HEK293 (cell line): ENCODE measurements around the gene EEF1AKMT3.
A peak's percentile ranks its signal among the peaks of the same experiment; 100 is the strongest.

Source experiments
- CTCF ChIA-PET: fragments of 350-600 bp; formaldehyde crosslinking; extraction: SDS; loops from one replicate; lab custom pipeline; 2021; ENCODE audit warnings: antibody characterized with exemption; lab: Yijun Ruan, JAX
- POLR2A ChIA-PET: fragments of 300-600 bp; formaldehyde crosslinking; extraction: SDS; loops from one replicate; lab custom pipeline; 2020; ENCODE audit warnings: antibody characterized with exemption, inconsistent platforms; lab: Yijun Ruan, JAX
- H3K27ac ChIP-seq: fragments of 200-500 bp; sonication (Bioruptor generic); 2 replicates; pipeline ENCODE4 v1.5.1; 2014; ENCODE audit warnings: low read depth, low read length, control low read depth, inconsistent platforms; ENCODE audit errors: extremely low read depth
- H3K36me3 ChIP-seq, 2 experiments: fragments of 200-500 bp in 1 of 2; sonication (Bioruptor generic) in 1 of 2; 1 replicate in 1 of 2; 2 replicates in 1 of 2; pipeline ENCODE4 v1.5.1; 2014 to 2017; ENCODE audit warnings: inconsistent platforms in 2 of 2, low read length in 2 of 2; ENCODE audit not compliant: control insufficient read depth in 2 of 2, insufficient read depth in 1 of 2
- H3K4me1 ChIP-seq: fragments of 200-500 bp; sonication (Bioruptor generic); 2 replicates; pipeline ENCODE4 v1.5.1; 2014; ENCODE audit warnings: mild to moderate bottlenecking, low read length, inconsistent platforms; ENCODE audit not compliant: control insufficient read depth, insufficient read depth
- H3K4me3 ChIP-seq: 2 replicates; pipeline ENCODE4 v1.5.1; 2011; ENCODE audit warnings: low read depth, mild to moderate bottlenecking, control low read depth, low read length, moderate library complexity
- H3K9me3 ChIP-seq: fragments of 200-500 bp; sonication (Bioruptor generic); 2 replicates; pipeline ENCODE4 v1.5.1; 2014; ENCODE audit warnings: low read depth, low read length, inconsistent platforms; ENCODE audit not compliant: control insufficient read depth, insufficient read depth
- GFI1B ChIP-seq: fragments of 450-650 bp; formaldehyde crosslinking; IDR thresholded peaks from 2 replicates; pipeline ENCODE4 v1.5.1; 2016; ENCODE audit warnings: missing biosample characterization, missing genetic modification characterization
- KLF7 ChIP-seq: fragments of 450-650 bp; formaldehyde crosslinking; IDR thresholded peaks from 2 replicates; pipeline ENCODE4 v1.5.1; 2016; ENCODE audit warnings: missing biosample characterization, missing genetic modification characterization, borderline replicate concordance
- MEIS1 ChIP-seq: sonication (generic); formaldehyde crosslinking; IDR thresholded peaks from 2 replicates; pipeline ENCODE4 v1.8.1; 2022; ENCODE audit warnings: missing genetic modification reagents, mild to moderate bottlenecking, borderline replicate concordance
- ZBTB20 ChIP-seq: fragments of 450-650 bp; formaldehyde crosslinking; IDR thresholded peaks from 2 replicates; pipeline ENCODE4 v1.5.1; 2016; ENCODE audit warnings: missing biosample characterization, missing genetic modification characterization
- ZBTB48 ChIP-seq: fragments of 450-650 bp; formaldehyde crosslinking; IDR thresholded peaks from 2 replicates; pipeline ENCODE4 v1.5.1; 2016; ENCODE audit warnings: missing biosample characterization, missing genetic modification characterization
- ZBTB6 ChIP-seq: fragments of 450-650 bp; formaldehyde crosslinking; IDR thresholded peaks from 2 replicates; pipeline ENCODE4 v1.5.1; 2017; ENCODE audit warnings: missing biosample characterization, missing genetic modification characterization
- ZEB2 ChIP-seq: fragments of 450-650 bp; formaldehyde crosslinking; IDR thresholded peaks from 2 replicates; pipeline ENCODE4 v1.5.1; 2016; ENCODE audit warnings: missing biosample characterization, missing genetic modification characterization
- ZFHX2 ChIP-seq: fragments of 450-650 bp; formaldehyde crosslinking; conservative IDR thresholded peaks from 2 replicates; pipeline ENCODE4 v1.5.1; 2016; ENCODE audit warnings: missing biosample characterization, missing genetic modification characterization
- ZFP37 ChIP-seq: fragments of 450-650 bp; formaldehyde crosslinking; IDR thresholded peaks from 2 replicates; pipeline ENCODE4 v1.5.1; 2016; ENCODE audit warnings: missing biosample characterization, missing genetic modification characterization
- ZNF24 ChIP-seq: fragments of 450-650 bp; formaldehyde crosslinking; IDR thresholded peaks from 2 replicates; pipeline ENCODE4 v1.5.1; 2016; ENCODE audit warnings: missing biosample characterization, missing genetic modification characterization
- ZNF280D ChIP-seq: fragments of 450-650 bp; formaldehyde crosslinking; IDR thresholded peaks from 2 replicates; pipeline ENCODE4 v1.5.1; 2016; ENCODE audit warnings: missing biosample characterization, missing genetic modification characterization
- ZNF341 ChIP-seq: fragments of 450-650 bp; formaldehyde crosslinking; IDR thresholded peaks from 2 replicates; pipeline ENCODE4; 2016; ENCODE audit warnings: low read depth, missing biosample characterization, missing genetic modification characterization
- ZNF404 ChIP-seq: fragments of 450-650 bp; formaldehyde crosslinking; IDR thresholded peaks from 2 replicates; pipeline ENCODE4 v1.5.1; 2017; ENCODE audit warnings: missing biosample characterization, missing genetic modification characterization
- ZNF510 ChIP-seq: fragments of 450-650 bp; formaldehyde crosslinking; IDR thresholded peaks from 2 replicates; pipeline ENCODE4 v1.5.1; 2018; ENCODE audit warnings: mild to moderate bottlenecking, missing genetic modification characterization, missing biosample characterization; ENCODE audit not compliant: insufficient replicate concordance
- ZNF530 ChIP-seq: fragments of 450-650 bp; formaldehyde crosslinking; IDR thresholded peaks from 2 replicates; pipeline ENCODE4 v1.5.1; 2016; ENCODE audit warnings: low read depth, missing biosample characterization, missing genetic modification characterization
- ZNF549 ChIP-seq: fragments of 450-650 bp; IDR thresholded peaks from 2 replicates; pipeline ENCODE4 v1.5.1; 2018; ENCODE audit warnings: missing biosample characterization, missing genetic modification characterization, mild to moderate bottlenecking, inconsistent platforms, moderate library complexity
- ZNF626 ChIP-seq: fragments of 450-650 bp; sonication (Bioruptor Pico); formaldehyde crosslinking; IDR thresholded peaks from 2 replicates; pipeline ENCODE4 v1.5.1; 2018; ENCODE audit warnings: missing biosample characterization, missing genetic modification characterization, inconsistent platforms
- ZNF701 ChIP-seq: fragments of 450-650 bp; formaldehyde crosslinking; IDR thresholded peaks from 2 replicates; pipeline ENCODE4 v1.5.1; 2016; ENCODE audit warnings: missing biosample characterization, missing genetic modification characterization
- TF ChIP-seq, protein P1 (sequence below): fragments of 450-650 bp; formaldehyde crosslinking; IDR thresholded peaks from 2 replicates; pipeline ENCODE4 v1.5.1; 2016; ENCODE audit warnings: missing biosample characterization, missing genetic modification characterization
- TF ChIP-seq, protein P2 (sequence below): fragments of 450-650 bp; formaldehyde crosslinking; IDR thresholded peaks from 2 replicates; pipeline ENCODE4 v1.5.1; 2016; ENCODE audit warnings: missing biosample characterization, missing genetic modification characterization, borderline replicate concordance
- TF ChIP-seq, protein P3 (sequence below): fragments of 450-650 bp; formaldehyde crosslinking; IDR thresholded peaks from 2 replicates; pipeline ENCODE4 v1.5.1; 2016; ENCODE audit warnings: missing biosample characterization, missing genetic modification characterization

EEF1AKMT3 gene

GRCh38 chr12:57752668-57753000 lies 19.8 kb upstream of the EEF1AKMT3 start (continued):
- TF ChIP-seq ZNF280D (tag by site-specific recombination) (no peak), MEIS1 (CRISPR knock-in tag) (no peak), ZFHX2 (tag by site-specific recombination) (no peak), ZFP37 (no peak), ZNF626 (no peak), ZNF701 (tag by site-specific recombination) (no peak), ZNF530 (tag by site-specific recombination) (no peak), GFI1B (no peak), ZNF24 (tag by site-specific recombination) (peak; percentile 3; the same call in 1 of the 2 replicates)
- TF ChIP-seq, protein P1, sequence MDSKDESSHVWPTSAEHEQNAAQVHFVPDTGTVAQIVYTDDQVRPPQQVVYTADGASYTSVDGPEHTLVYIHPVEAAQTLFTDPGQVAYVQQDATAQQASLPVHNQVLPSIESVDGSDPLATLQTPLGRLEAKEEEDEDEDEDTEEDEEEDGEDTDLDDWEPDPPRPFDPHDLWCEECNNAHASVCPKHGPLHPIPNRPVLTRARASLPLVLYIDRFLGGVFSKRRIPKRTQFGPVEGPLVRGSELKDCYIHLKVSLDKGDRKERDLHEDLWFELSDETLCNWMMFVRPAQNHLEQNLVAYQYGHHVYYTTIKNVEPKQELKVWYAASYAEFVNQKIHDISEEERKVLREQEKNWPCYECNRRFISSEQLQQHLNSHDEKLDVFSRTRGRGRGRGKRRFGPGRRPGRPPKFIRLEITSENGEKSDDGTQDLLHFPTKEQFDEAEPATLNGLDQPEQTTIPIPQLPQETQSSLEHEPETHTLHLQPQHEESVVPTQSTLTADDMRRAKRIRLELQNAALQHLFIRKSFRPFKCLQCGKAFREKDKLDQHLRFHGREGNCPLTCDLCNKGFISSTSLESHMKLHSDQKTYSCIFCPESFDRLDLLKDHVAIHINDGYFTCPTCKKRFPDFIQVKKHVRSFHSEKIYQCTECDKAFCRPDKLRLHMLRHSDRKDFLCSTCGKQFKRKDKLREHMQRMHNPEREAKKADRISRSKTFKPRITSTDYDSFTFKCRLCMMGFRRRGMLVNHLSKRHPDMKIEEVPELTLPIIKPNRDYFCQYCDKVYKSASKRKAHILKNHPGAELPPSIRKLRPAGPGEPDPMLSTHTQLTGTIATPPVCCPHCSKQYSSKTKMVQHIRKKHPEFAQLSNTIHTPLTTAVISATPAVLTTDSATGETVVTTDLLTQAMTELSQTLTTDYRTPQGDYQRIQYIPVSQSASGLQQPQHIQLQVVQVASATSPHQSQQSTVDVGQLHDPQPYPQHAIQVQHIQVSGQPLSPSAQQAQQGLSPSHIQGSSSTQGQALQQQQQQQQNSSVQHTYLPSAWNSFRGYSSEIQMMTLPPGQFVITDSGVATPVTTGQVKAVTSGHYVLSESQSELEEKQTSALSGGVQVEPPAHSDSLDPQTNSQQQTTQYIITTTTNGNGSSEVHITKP (tag by site-specific recombination), result peak; percentile 86

GRCh38 chr12:57753756-57754337 lies 18.6 kb upstream of the EEF1AKMT3 start:
- no peaks in the 10 kb centered on the region for H3K9me3 ChIP-seq
- H3K4me3 ChIP-seq, result no peak overlapping the region
- CTCF ChIA-PET, result no interaction called here
- peaks cover 16% of the 10 kb centered on the region for H3K4me1 ChIP-seq
- peak; percentile 48 for TF ChIP-seq ZBTB20
- TF ChIP-seq ZNF549 (tag by site-specific recombination), result no peak
- TF ChIP-seq ZBTB48 (tag by site-specific recombination), result no peak
- TF ChIP-seq ZNF341 (tag by site-specific recombination), result no peak
- POLR2A ChIA-PET, result interaction anchor here (0.5 to 1.4 kb wide), 2 partner anchors 18 to 1831 kb away, joined by 4 read pairs; partner anchors contain the start of genes EEF1AKMT3 and METTL1
- peaks cover 19 to 47% of the 10 kb centered on the region in 2 experiments for H3K36me3 ChIP-seq
- no peak overlapping the region for H3K27ac ChIP-seq

DNA sequence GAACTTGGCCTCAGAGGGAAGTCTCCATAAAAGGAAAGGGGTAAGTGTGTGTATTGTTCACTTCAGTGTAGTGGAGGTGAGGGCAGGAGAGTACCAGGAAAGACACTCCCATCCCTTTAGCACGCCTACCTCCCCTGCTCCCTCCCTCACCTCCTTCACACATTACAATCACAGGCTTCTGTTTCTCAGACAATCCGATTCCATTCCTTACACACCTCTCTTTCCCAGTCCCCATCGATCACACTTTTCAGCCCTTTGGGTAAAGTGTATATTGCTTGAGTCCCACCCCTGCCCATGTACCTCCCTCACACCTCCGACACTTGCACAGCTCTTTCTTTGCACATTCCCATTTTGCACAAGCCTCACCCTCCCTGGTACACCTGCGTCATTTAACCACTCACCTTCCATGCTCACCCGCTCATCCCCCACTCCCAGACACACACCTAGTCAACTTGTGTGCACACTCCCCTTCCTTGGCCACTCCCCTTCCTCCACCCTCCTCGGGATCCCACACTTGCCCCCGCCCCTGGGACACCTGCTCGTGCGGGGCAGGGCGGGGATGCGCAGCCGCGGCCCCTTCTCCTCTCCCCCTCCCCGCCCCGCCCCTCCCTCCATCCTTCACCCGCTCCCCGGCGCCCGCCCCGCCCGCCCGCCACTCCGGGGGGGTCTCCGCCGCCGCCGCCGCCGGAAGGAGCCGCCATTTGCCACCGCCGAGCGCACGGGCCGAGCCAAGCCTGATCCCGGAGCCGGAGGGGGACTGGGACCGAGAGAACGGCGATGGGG lies 17.8 kb upstream of the EEF1AKMT3 start, which contains the start of gene MARCHF9:
MARCHF9 (plus strand) TSS at position 693 of the 783 bp plus-strand sequence. CDS start 426 bp downstream, outside the sequence.
- Histone ChIP-seq H3K36me3 (peaks cover 16 to 46% of the 10 kb centered on the region in 2 experiments), H3K9me3 (no peaks in the 10 kb centered on the region), H3K4me3 (peak within 1 kb of the TSS; percentile 63), H3K27ac (peak within 1 kb of the TSS; percentile 69; the same call in 1 of the 2 replicates), H3K4me1 (peaks cover 16% of the 10 kb centered on the region)
- ChIA-PET POLR2A (interaction anchor here (0.5 to 1.4 kb wide), 3 partner anchors 17 to 1832 kb away, joined by 3 to 4 read pairs (median 4); partner anchors contain the start of genes EEF1AKMT3 and METTL1), CTCF (interaction anchor here (2.4 kb wide), 1 partner anchor 12 kb away, joined by 26 read pairs; the partner anchor contains the start of gene CYP27B1)
- TF ChIP-seq ZNF510 (tag by site-specific recombination), result no peak
- TF ChIP-seq ZEB2, result peak; percentile 92
- TF ChIP-seq, protein P2, sequence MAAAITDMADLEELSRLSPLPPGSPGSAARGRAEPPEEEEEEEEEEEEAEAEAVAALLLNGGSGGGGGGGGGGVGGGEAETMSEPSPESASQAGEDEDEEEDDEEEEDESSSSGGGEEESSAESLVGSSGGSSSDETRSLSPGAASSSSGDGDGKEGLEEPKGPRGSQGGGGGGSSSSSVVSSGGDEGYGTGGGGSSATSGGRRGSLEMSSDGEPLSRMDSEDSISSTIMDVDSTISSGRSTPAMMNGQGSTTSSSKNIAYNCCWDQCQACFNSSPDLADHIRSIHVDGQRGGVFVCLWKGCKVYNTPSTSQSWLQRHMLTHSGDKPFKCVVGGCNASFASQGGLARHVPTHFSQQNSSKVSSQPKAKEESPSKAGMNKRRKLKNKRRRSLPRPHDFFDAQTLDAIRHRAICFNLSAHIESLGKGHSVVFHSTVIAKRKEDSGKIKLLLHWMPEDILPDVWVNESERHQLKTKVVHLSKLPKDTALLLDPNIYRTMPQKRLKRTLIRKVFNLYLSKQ, result no peak
- TF ChIP-seq, protein P3, sequence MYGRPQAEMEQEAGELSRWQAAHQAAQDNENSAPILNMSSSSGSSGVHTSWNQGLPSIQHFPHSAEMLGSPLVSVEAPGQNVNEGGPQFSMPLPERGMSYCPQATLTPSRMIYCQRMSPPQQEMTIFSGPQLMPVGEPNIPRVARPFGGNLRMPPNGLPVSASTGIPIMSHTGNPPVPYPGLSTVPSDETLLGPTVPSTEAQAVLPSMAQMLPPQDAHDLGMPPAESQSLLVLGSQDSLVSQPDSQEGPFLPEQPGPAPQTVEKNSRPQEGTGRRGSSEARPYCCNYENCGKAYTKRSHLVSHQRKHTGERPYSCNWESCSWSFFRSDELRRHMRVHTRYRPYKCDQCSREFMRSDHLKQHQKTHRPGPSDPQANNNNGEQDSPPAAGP (tag by site-specific recombination), result peak; percentile 97
- TF ChIP-seq ZBTB6, result no peak
- no peak for TF ChIP-seq ZNF404 (tag by site-specific recombination)
- TF ChIP-seq KLF7 (tag by site-specific recombination), result peak; percentile 89; the same call in 1 of the 2 replicates
